Gastrocnemius medialis (tissue), 4 donors: ENCODE measurements around the gene GLI3. TPM values are rescaled to one million over a fixed set of nuclear protein-coding genes. Genes with fewer than 3 reads are reported as not detected.

Experiments used
- ATAC-seq, 2 donors: fragments of 150-250 bp; one replicate each; pipeline ENCODE4 v1.9.1; 2016
- DNase-seq, 2 donors: peaks; one replicate each; pipeline ENCODE4 v3.0.0-alpha.2; 2019
- H3K27ac ChIP-seq, 4 donors: fragments of 200-600 bp; sonication (generic); 1 replicate in 1 of 4; 2 replicates in 3 of 4; pipeline ENCODE4 v1.5.1; 2016 to 2018; ENCODE audit warnings: mild to moderate bottlenecking in 2 of 4, moderate library complexity in 1 of 4
- H3K27me3 ChIP-seq, 3 donors: fragments of 200-600 bp; sonication (generic) in 2 of 3; 1 replicate in 1 of 3; 2 replicates in 2 of 3; pipeline versions ENCODE4 v1.5.1 to v1.6.0; 2016 to 2019; ENCODE audit warnings: mild to moderate bottlenecking in 1 of 3, moderate library complexity in 1 of 3
- H3K36me3 ChIP-seq, 2 donors: fragments of 200-600 bp; sonication (generic) in 1 of 2; one replicate each; pipeline ENCODE4 v1.5.1; 2017 to 2018
- H3K4me1 ChIP-seq, 2 donors: fragments of 200-600 bp; sonication (generic) in 1 of 2; one replicate each; pipeline ENCODE4 v1.5.1; 2016 to 2017; ENCODE audit warnings: mild to moderate bottlenecking in 2 of 2
- H3K4me3 ChIP-seq, 4 donors: fragments of 200-600 bp; sonication (generic) in 3 of 4; 1 replicate in 1 of 4; 2 replicates in 3 of 4; pipeline ENCODE4 v1.5.1; 2016 to 2019; ENCODE audit warnings: mild to moderate bottlenecking in 2 of 4
- H3K9me3 ChIP-seq, 3 donors: fragments of 200-600 bp; sonication (generic) in 2 of 3; 1 replicate in 1 of 3; 2 replicates in 2 of 3; pipeline ENCODE4 v1.5.1; 2016 to 2019
- CTCF ChIP-seq, 5 experiments: fragments of 450-650 bp in 3 of 5; fragments of 200-600 bp in 2 of 5; sonication (generic) in 2 of 5; IDR thresholded peaks in 4 of 5; conservative IDR thresholded peaks in 1 of 5; 1 replicate in 4 of 5; 2 replicates in 1 of 5; pipeline ENCODE4 v1.5.1; 2016 to 2019; ENCODE audit warnings: antibody characterized with exemption in 5 of 5, mild to moderate bottlenecking in 3 of 5, moderate library complexity in 3 of 5
- POLR2A ChIP-seq, 2 donors: fragments of 450-650 bp; IDR thresholded peaks; one replicate each; pipeline ENCODE4 v1.6.1; 2017; ENCODE audit warnings: antibody characterized with exemption in 2 of 2, mild to moderate bottlenecking in 2 of 2, moderate library complexity in 2 of 2
- in situ Hi-C, 4 donors: fragments of 200-750 bp; cut with MboI; loops; one replicate each; pipeline versions ENCODE4 v1.15.0 to v1.8.0; 2017; ENCODE audit warnings: low sequenced_read_pairs in 4 of 4
- intact Hi-C: fragments of 100-400 bp; cut with DNase I; formaldehyde crosslinking; loops from one replicate; pipeline ENCODE4 v1.15.1; 2023; ENCODE audit warnings: low total_unique reads
- total RNA-seq, 4 donors: library from RNA; depleted of rRNA; stranded (reverse); fragments of >200 nt; gene quantifications; one replicate each; pipeline versions ENCODE4 v1.1.0 to v1.2.3, GENCODE V29; 2016

GLI3 gene
- total RNA-seq, 4 donors from 2014 or later: 0.46 to 1.6 (median 0.81) TPM

- ATAC-seq (no peak), DNase-seq (no peak)
- Histone ChIP-seq H3K4me3 (no peak overlapping the region), H3K27me3 (no peaks in the 10 kb centered on the region), H3K36me3 (no peaks in the 10 kb centered on the region), H3K4me1 (no peaks in the 10 kb centered on the region), H3K9me3 (peaks cover 0 to 6% (median 0%) of the 10 kb centered on the region in 3 donors), H3K27ac (no peak overlapping the region)
- intact Hi-C loops (no loop called here), in situ Hi-C loops (no loop called here)
- TF ChIP-seq CTCF (IDR thresholded peaks at IDR 0.05 in 4 of 5, conservative IDR thresholded peaks at IDR 0.05 in 1 of 5) (no peak), POLR2A (IDR thresholded peaks at IDR 0.05) (no peak)
These were observed 108.3 kb downstream of the GLI3 start for GRCh38 chr7:42128703-42129102.

GRCh38 chr7:42127232-42127622 is 109.8 kb downstream of the GLI3 start:
- no peaks in the 10 kb centered on the region for H3K4me1 ChIP-seq
- intact Hi-C loops (no loop called here), in situ Hi-C loops (no loop called here)
- H3K27ac ChIP-seq: no peak overlapping the region
- H3K9me3 ChIP-seq: peaks cover 0 to 6% (median 0%) of the 10 kb centered on the region in 3 donors
- H3K36me3 ChIP-seq: no peaks in the 10 kb centered on the region
- no peaks in the 10 kb centered on the region for H3K27me3 ChIP-seq
- no peak overlapping the region for H3K4me3 ChIP-seq
- no peak for DNase-seq
- ATAC-seq: no peak
- TF ChIP-seq POLR2A (IDR thresholded peaks at IDR 0.05): no peak
- no peak for TF ChIP-seq CTCF (IDR thresholded peaks at IDR 0.05 in 4 of 5, conservative IDR thresholded peaks at IDR 0.05 in 1 of 5)

GRCh38 chr7:42126475-42127231 is 110.4 kb downstream of the GLI3 start:
- Histone ChIP-seq H3K36me3 (no peaks in the 10 kb centered on the region), H3K4me1 (no peaks in the 10 kb centered on the region), H3K9me3 (peaks cover 0 to 6% (median 0%) of the 10 kb centered on the region in 3 donors), H3K4me3 (no peak overlapping the region), H3K27me3 (no peaks in the 10 kb centered on the region), H3K27ac (no peak overlapping the region)
- in situ Hi-C loops (no loop called here), intact Hi-C loops (no loop called here)
- no peak for TF ChIP-seq CTCF (IDR thresholded peaks at IDR 0.05 in 4 of 5, conservative IDR thresholded peaks at IDR 0.05 in 1 of 5)
- TF ChIP-seq POLR2A (IDR thresholded peaks at IDR 0.05): no peak
- ATAC-seq (no peak), DNase-seq (no peak)

GRCh38 chr7:42125321-42125720 is 111.7 kb downstream of the GLI3 start:
- no peak for DNase-seq
- intact Hi-C loops: no loop called here
- in situ Hi-C loops: no loop called here
- H3K36me3 ChIP-seq: no peaks in the 10 kb centered on the region
- H3K4me3 ChIP-seq: no peak overlapping the region
- H3K4me1 ChIP-seq: no peaks in the 10 kb centered on the region
- H3K9me3 ChIP-seq: no peaks in the 10 kb centered on the region
- ATAC-seq: no peak
- H3K27me3 ChIP-seq: no peaks in the 10 kb centered on the region
- TF ChIP-seq CTCF (IDR thresholded peaks at IDR 0.05 in 4 of 5, conservative IDR thresholded peaks at IDR 0.05 in 1 of 5): no peak
- no peak for TF ChIP-seq POLR2A (IDR thresholded peaks at IDR 0.05)
- H3K27ac ChIP-seq: no peak overlapping the region

- Histone ChIP-seq H3K4me1 (no peaks in the 10 kb centered on the region), H3K4me3 (no peak overlapping the region), H3K9me3 (no peaks in the 10 kb centered on the region), H3K27ac (no peak overlapping the region), H3K27me3 (no peaks in the 10 kb centered on the region), H3K36me3 (no peaks in the 10 kb centered on the region)
- in situ Hi-C loops: no loop called here
- intact Hi-C loops: no loop called here
- TF ChIP-seq POLR2A (IDR thresholded peaks at IDR 0.05) (no peak), CTCF (IDR thresholded peaks at IDR 0.05 in 4 of 5, conservative IDR thresholded peaks at IDR 0.05 in 1 of 5) (no peak)
- DNase-seq (no peak), ATAC-seq (no peak)
These were observed 113.3 kb downstream of the GLI3 start for GRCh38 chr7:42123716-42124115.
